IPS-20b (cell line): ENCODE measurements around the gene FGF6.
"Not testable (repeated sequence)": the region's sequence is repeated elsewhere in the genome, so short reads cannot be mapped to it uniquely, and the experiment has no call there.

Experiments used
- H3K27ac ChIP-seq: one replicate; pipeline ENCODE4 v1.5.1; 2013; ENCODE audit warnings: low read length
- H3K27me3 ChIP-seq: 2 replicates; pipeline ENCODE4 v1.6.1; 2013; ENCODE audit warnings: mild to moderate bottlenecking, low read length, inconsistent platforms; ENCODE audit not compliant: insufficient read depth
- H3K36me3 ChIP-seq: 2 replicates; pipeline ENCODE4 v1.6.1; 2013; ENCODE audit warnings: low read depth, mild to moderate bottlenecking, inconsistent platforms, low read length, moderate library complexity; ENCODE audit not compliant: insufficient read depth
- H3K4me1 ChIP-seq: 2 replicates; pipeline ENCODE4 v1.6.1; 2013; ENCODE audit warnings: mild to moderate bottlenecking, control low read depth, inconsistent platforms, low read length, moderate library complexity; ENCODE audit not compliant: insufficient read depth
- H3K4me3 ChIP-seq: 2 replicates; pipeline ENCODE4 v1.5.1; 2013; ENCODE audit warnings: mild to moderate bottlenecking, low read length, inconsistent platforms
- H3K9ac ChIP-seq: 2 replicates; pipeline ENCODE4 v1.6.1; 2013; ENCODE audit warnings: low read depth, mild to moderate bottlenecking, inconsistent platforms, low read length, moderate library complexity
- H3K9me3 ChIP-seq: 2 replicates; pipeline ENCODE4 v1.6.1; 2013; ENCODE audit warnings: mild to moderate bottlenecking, low read depth, low read length, inconsistent platforms; ENCODE audit not compliant: insufficient read depth

Gene FGF6

GRCh38 chr12:4468994-4469393 is 23.4 kb upstream of the FGF6 start:
- Histone ChIP-seq H3K9ac (no peak overlapping the region), H3K4me3 (no peak overlapping the region), H3K4me1 (no peaks in the 10 kb centered on the region), H3K27me3 (no peaks in the 10 kb centered on the region), H3K36me3 (no peaks in the 10 kb centered on the region), H3K9me3 (no peaks in the 10 kb centered on the region), H3K27ac (no peak overlapping the region)

GRCh38 chr12:4460761-4461160 is 15.1 kb upstream of the FGF6 start:
- Histone ChIP-seq H3K27me3 (no peaks in the 10 kb centered on the region), H3K27ac (no peak overlapping the region), H3K9me3 (no peaks in the 10 kb centered on the region), H3K36me3 (no peaks in the 10 kb centered on the region), H3K9ac (no peak overlapping the region), H3K4me1 (no peaks in the 10 kb centered on the region), H3K4me3 (no peak overlapping the region)

GRCh38 chr12:4455849-4456248 is 10.2 kb upstream of the FGF6 start:
- H3K4me1 ChIP-seq, result peaks cover 12% of the 10 kb centered on the region
- not testable (repeated sequence) for H3K27me3 ChIP-seq, H3K36me3 ChIP-seq, H3K27ac ChIP-seq, H3K9ac ChIP-seq, H3K9me3 ChIP-seq, H3K4me3 ChIP-seq

GRCh38 chr12:4454315-4454860 is 8.8 kb upstream of the FGF6 start:
- no peak overlapping the region for H3K9ac ChIP-seq
- no peak overlapping the region for H3K4me3 ChIP-seq
- no peak overlapping the region for H3K27ac ChIP-seq
- H3K9me3 ChIP-seq, result peaks cover 3% of the 10 kb centered on the region; the same call in 1 of the 2 replicates
- no peaks in the 10 kb centered on the region for H3K27me3 ChIP-seq
- peaks cover 24% of the 10 kb centered on the region for H3K4me1 ChIP-seq
- no peaks in the 10 kb centered on the region for H3K36me3 ChIP-seq

- H3K4me1 ChIP-seq, result peaks cover 27% of the 10 kb centered on the region
- H3K4me3 ChIP-seq, result no peak overlapping the region
- H3K27ac ChIP-seq, result no peak overlapping the region
- peak overlapping the region; percentile 56; the same call in 1 of the 2 replicates for H3K9ac ChIP-seq
- H3K27me3 ChIP-seq, result no peaks in the 10 kb centered on the region
- peaks cover 3% of the 10 kb centered on the region; the same call in 1 of the 2 replicates for H3K9me3 ChIP-seq
- H3K36me3 ChIP-seq, result no peaks in the 10 kb centered on the region
Observed at GRCh38 chr12:4451694-4452093, 6.1 kb upstream of the FGF6 start.

GRCh38 chr12:4450551-4451112 is 5.0 kb upstream of the FGF6 start:
- H3K4me1 ChIP-seq, result peaks cover 27% of the 10 kb centered on the region
- H3K9me3 ChIP-seq, result peaks cover 3% of the 10 kb centered on the region; the same call in 1 of the 2 replicates
- no peaks in the 10 kb centered on the region for H3K27me3 ChIP-seq
- peak overlapping the region; percentile 56 for H3K4me3 ChIP-seq
- H3K27ac ChIP-seq, result peak overlapping the region; percentile 34
- H3K9ac ChIP-seq, result peak overlapping the region; percentile 56; the same call in 1 of the 2 replicates
- H3K36me3 ChIP-seq, result no peaks in the 10 kb centered on the region

- Histone ChIP-seq H3K36me3 (no peaks in the 10 kb centered on the region), H3K9ac (no peak overlapping the region; the same call in 1 of the 2 replicates), H3K4me1 (peaks cover 27% of the 10 kb centered on the region), H3K27ac (peak overlapping the region; percentile 7), H3K4me3 (peak overlapping the region; percentile 56; the same call in 1 of the 2 replicates), H3K27me3 (no peaks in the 10 kb centered on the region), H3K9me3 (peaks cover 3% of the 10 kb centered on the region; the same call in 1 of the 2 replicates)
Observed at GRCh38 chr12:4449851-4450221, 4.2 kb upstream of the FGF6 start.

- Histone ChIP-seq H3K36me3 (no peaks in the 10 kb centered on the region), H3K9ac (no peak overlapping the region), H3K27me3 (no peaks in the 10 kb centered on the region), H3K4me1 (peaks cover 27% of the 10 kb centered on the region), H3K27ac (no peak overlapping the region), H3K4me3 (no peak overlapping the region), H3K9me3 (peaks cover 3% of the 10 kb centered on the region; the same call in 1 of the 2 replicates)
Observed at GRCh38 chr12:4448943-4449850, 3.6 kb upstream of the FGF6 start.

- H3K36me3 ChIP-seq, result no peaks in the 10 kb centered on the region
- H3K4me1 ChIP-seq, result peaks cover 27% of the 10 kb centered on the region
- no peak overlapping the region for H3K9ac ChIP-seq
- no peaks in the 10 kb centered on the region for H3K9me3 ChIP-seq
- no peaks in the 10 kb centered on the region for H3K27me3 ChIP-seq
- H3K4me3 ChIP-seq, result no peak overlapping the region
- H3K27ac ChIP-seq, result no peak overlapping the region
Observed at GRCh38 chr12:4448371-4448940, 2.8 kb upstream of the FGF6 start.

- Histone ChIP-seq H3K9me3 (no peaks in the 10 kb centered on the region), H3K4me3 (no peak overlapping the region), H3K9ac (no peak overlapping the region), H3K4me1 (peaks cover 36% of the 10 kb centered on the region), H3K27me3 (no peaks in the 10 kb centered on the region), H3K36me3 (no peaks in the 10 kb centered on the region), H3K27ac (no peak overlapping the region)
Observed at GRCh38 chr12:4447151-4447550, 1.5 kb upstream of the FGF6 start.

- Histone ChIP-seq H3K4me3 (no peak overlapping the region), H3K9me3 (no peaks in the 10 kb centered on the region), H3K4me1 (peaks cover 36% of the 10 kb centered on the region), H3K36me3 (no peaks in the 10 kb centered on the region), H3K27me3 (no peaks in the 10 kb centered on the region), H3K9ac (no peak overlapping the region), H3K27ac (no peak overlapping the region)
Observed at GRCh38 chr12:4446335-4446734, 720 bp upstream of the FGF6 start.
